Stimulated activated CD4-positive, alpha-beta T cell treated with anti-CD3 and anti-CD28 coated beads, Interleukin-4, amount 100 ng/mL, for 24 hours (primary cell): Measurements from ENCODE around the gene HSH2D.
"Not testable (repeated sequence)": the region's sequence is repeated elsewhere in the genome, so short reads cannot be mapped to it uniquely, and the experiment has no call there.

Experiments
- DNase-seq: peaks from one replicate; pipeline ENCODE4 v3.0.0-alpha.2; 2020

HSH2D gene

GRCh38 chr19:16143399-16144215, at the start of gene HSH2D:
Gene HSH2D, plus strand, starts transcription at chr19:16143685. Its CDS starts 5,066 bp downstream, at chr19:16148751.
- peak; percentile 73 for DNase-seq

GRCh38 chr19:16094360-16095070, 49.0 kb upstream of the HSH2D start:
- no peak for DNase-seq

- DNase-seq = no peak
Measured at GRCh38 chr19:16095071-16095571, 48.4 kb upstream of the HSH2D start.

GRCh38 chr19:16096280-16096855, 47.1 kb upstream of the HSH2D start:
- DNase-seq = no peak

- DNase-seq = no peak
Measured at GRCh38 chr19:16098416-16098768, 45.1 kb upstream of the HSH2D start.

- no peak for DNase-seq
Measured at GRCh38 chr19:16098821-16099220, 44.7 kb upstream of the HSH2D start.

GRCh38 chr19:16099314-16099965, 44.0 kb upstream of the HSH2D start:
- not testable (repeated sequence) for DNase-seq

GRCh38 chr19:16100524-16100923, 43.0 kb upstream of the HSH2D start:
- DNase-seq = no peak

GRCh38 chr19:16104722-16105121, 38.8 kb upstream of the HSH2D start:
- no peak for DNase-seq

- DNase-seq = no peak
Measured at GRCh38 chr19:16106121-16106520, 37.4 kb upstream of the HSH2D start.

- DNase-seq = peak; percentile 98
Measured at GRCh38 chr19:16111160-16111908, 32.2 kb upstream of the HSH2D start, which contains the start of gene RAB8A. Gene RAB8A, plus strand, starts transcription at chr19:16111889. Its CDS starts 13 bp downstream, at chr19:16111902.

- no peak for DNase-seq
Measured at GRCh38 chr19:16111909-16112752, 31.4 kb upstream of the HSH2D start.

- no peak for DNase-seq
Measured at GRCh38 chr19:16112778-16113177, 30.7 kb upstream of the HSH2D start.

- DNase-seq = no peak
Measured at GRCh38 chr19:16113727-16114126, 29.8 kb upstream of the HSH2D start.

GRCh38 chr19:16115301-16116039, 28.0 kb upstream of the HSH2D start:
- no peak for DNase-seq

- no peak for DNase-seq
Measured at GRCh38 chr19:16116067-16116466, 27.4 kb upstream of the HSH2D start.

- DNase-seq = no peak
Measured at GRCh38 chr19:16117594-16118033, 25.9 kb upstream of the HSH2D start.

GRCh38 chr19:16118489-16119033, 24.9 kb upstream of the HSH2D start:
- peak; percentile 58 for DNase-seq

- DNase-seq = peak; percentile 55
Measured at GRCh38 chr19:16119075-16119857, 24.2 kb upstream of the HSH2D start.
